Parathyroid adenoma (tissue), 2 donors: ENCODE data around the gene UGT1A3.

Experiments
- H2AFZ ChIP-seq: fragments of 300-600 bp; sonication (generic); one replicate; pipeline ENCODE4 v1.7.0; 2017; ENCODE audit warnings: antibody characterized with exemption, mild to moderate bottlenecking
- H3K27ac ChIP-seq: fragments of 300-600 bp; sonication (generic); one replicate; pipeline ENCODE4 v1.7.0; 2017
- H3K27me3 ChIP-seq: fragments of 300-600 bp; sonication (generic); one replicate; pipeline ENCODE4 v1.7.0; 2017; ENCODE audit warnings: low read length; ENCODE audit not compliant: control insufficient read depth, insufficient read depth
- H3K36me3 ChIP-seq: fragments of 300-600 bp; sonication (generic); one replicate; pipeline ENCODE4 v1.7.0; 2017; ENCODE audit warnings: low read length; ENCODE audit not compliant: control insufficient read depth, insufficient read depth
- H3K4me1 ChIP-seq: fragments of 300-600 bp; sonication (generic); one replicate; pipeline ENCODE4 v1.7.0; 2017; ENCODE audit warnings: control low read depth
- H3K4me2 ChIP-seq: fragments of 300-600 bp; sonication (generic); one replicate; pipeline ENCODE4 v1.7.0; 2017; ENCODE audit warnings: low read length
- H3K4me3 ChIP-seq: fragments of 300-600 bp; sonication (generic); one replicate; pipeline ENCODE4 v1.7.0; 2017; ENCODE audit warnings: low read depth, low read length
- H3K79me2 ChIP-seq: fragments of 300-600 bp; sonication (generic); one replicate; pipeline ENCODE4 v1.7.0; 2017; ENCODE audit warnings: control low read depth
- H3K9ac ChIP-seq: fragments of 300-600 bp; sonication (generic); one replicate; pipeline ENCODE4 v1.7.0; 2017; ENCODE audit warnings: mild to moderate bottlenecking
- H3K9me3 ChIP-seq: fragments of 300-600 bp; sonication (generic); one replicate; pipeline ENCODE4 v1.7.0; 2017; ENCODE audit warnings: low read length; ENCODE audit not compliant: control insufficient read depth
- TF ChIP-seq, protein P1 (sequence below): fragments of 300-600 bp; sonication (generic); IDR thresholded peaks from one replicate; pipeline ENCODE4 v1.7.0; 2017; ENCODE audit warnings: antibody characterized with exemption, mild to moderate bottlenecking
- donor health status: primary hyperparathyroidism.

The UGT1A3 gene

DNA sequence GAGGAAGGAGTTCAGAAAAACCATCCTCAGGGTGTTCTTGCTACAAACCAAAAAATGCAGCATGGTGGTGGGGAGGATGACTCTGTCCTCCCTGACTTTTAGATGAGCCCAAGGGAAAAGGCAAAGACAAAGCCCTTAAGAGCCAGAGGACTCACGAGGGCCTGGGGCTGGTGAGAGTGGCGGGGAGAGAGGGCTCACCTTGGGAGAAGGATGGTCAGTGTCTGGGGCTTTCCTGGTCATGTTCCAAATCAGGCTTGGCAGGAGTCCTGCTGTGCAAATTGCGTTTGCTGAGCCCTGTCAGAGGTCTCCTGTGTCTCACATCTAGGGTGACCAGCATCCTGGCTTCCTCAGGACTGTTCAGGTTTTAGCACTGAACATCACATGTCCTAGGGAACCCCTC lies 35.9 kb downstream of the UGT1A3 start:
- H3K27ac ChIP-seq = no peak overlapping the region

DNA sequence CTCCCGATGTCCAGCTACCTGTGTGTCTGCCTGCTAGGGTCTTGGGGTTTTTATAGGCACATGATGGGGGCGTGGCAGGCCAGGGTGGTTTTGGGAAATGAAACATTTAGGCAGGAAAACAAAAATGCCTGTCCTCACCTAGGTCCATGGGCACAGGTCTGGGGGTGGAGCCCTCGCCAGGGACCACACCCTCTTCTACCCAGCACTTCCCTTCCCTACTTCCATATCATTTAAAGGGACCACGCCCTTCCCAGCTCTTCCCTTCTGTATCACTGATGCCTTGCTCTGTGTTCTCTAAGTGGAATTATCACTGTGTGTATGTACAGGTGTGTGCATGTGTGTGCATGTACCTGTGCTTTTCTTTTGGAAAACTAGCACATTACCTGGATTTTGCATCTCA lies 37.6 kb downstream of the UGT1A3 start:
- no peak overlapping the region for H2AFZ ChIP-seq
- no peaks in the 10 kb centered on the region for H3K9me3 ChIP-seq
- no peaks in the 10 kb centered on the region for H3K36me3 ChIP-seq
- no peak overlapping the region for H3K27ac ChIP-seq
- no peaks in the 10 kb centered on the region for H3K4me1 ChIP-seq
- H3K4me2 ChIP-seq = no peak overlapping the region
- H3K79me2 ChIP-seq = no peaks in the 10 kb centered on the region
- no peak overlapping the region for H3K9ac ChIP-seq
- TF ChIP-seq, protein P1, sequence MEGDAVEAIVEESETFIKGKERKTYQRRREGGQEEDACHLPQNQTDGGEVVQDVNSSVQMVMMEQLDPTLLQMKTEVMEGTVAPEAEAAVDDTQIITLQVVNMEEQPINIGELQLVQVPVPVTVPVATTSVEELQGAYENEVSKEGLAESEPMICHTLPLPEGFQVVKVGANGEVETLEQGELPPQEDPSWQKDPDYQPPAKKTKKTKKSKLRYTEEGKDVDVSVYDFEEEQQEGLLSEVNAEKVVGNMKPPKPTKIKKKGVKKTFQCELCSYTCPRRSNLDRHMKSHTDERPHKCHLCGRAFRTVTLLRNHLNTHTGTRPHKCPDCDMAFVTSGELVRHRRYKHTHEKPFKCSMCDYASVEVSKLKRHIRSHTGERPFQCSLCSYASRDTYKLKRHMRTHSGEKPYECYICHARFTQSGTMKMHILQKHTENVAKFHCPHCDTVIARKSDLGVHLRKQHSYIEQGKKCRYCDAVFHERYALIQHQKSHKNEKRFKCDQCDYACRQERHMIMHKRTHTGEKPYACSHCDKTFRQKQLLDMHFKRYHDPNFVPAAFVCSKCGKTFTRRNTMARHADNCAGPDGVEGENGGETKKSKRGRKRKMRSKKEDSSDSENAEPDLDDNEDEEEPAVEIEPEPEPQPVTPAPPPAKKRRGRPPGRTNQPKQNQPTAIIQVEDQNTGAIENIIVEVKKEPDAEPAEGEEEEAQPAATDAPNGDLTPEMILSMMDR = no peak
- no peaks in the 10 kb centered on the region for H3K27me3 ChIP-seq
- H3K4me3 ChIP-seq = no peak overlapping the region

More for the DNA sequence above, 35.9 kb downstream of the UGT1A3 start:
- H3K27me3 ChIP-seq = no peaks in the 10 kb centered on the region
- no peak overlapping the region for H3K4me3 ChIP-seq
- no peaks in the 10 kb centered on the region for H3K4me1 ChIP-seq
- no peak overlapping the region for H3K9ac ChIP-seq
- H3K79me2 ChIP-seq = no peaks in the 10 kb centered on the region
- TF ChIP-seq, protein P1 = no peak
- no peaks in the 10 kb centered on the region for H3K36me3 ChIP-seq
- H3K9me3 ChIP-seq = no peaks in the 10 kb centered on the region
- H2AFZ ChIP-seq = no peak overlapping the region
- no peak overlapping the region for H3K4me2 ChIP-seq

DNA sequence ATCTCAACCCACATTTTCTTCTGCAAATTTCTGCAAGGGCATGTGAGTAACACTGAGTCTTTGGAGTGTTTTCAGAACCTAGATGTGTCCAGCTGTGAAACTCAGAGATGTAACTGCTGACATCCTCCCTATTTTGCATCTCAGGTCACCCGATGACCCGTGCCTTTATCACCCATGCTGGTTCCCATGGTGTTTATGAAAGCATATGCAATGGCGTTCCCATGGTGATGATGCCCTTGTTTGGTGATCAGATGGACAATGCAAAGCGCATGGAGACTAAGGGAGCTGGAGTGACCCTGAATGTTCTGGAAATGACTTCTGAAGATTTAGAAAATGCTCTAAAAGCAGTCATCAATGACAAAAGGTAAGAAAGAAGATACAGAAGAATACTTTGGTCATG lies 39.2 kb downstream of the UGT1A3 start:
- H3K79me2 ChIP-seq = no peaks in the 10 kb centered on the region
- no peak overlapping the region for H3K4me3 ChIP-seq
- H3K27ac ChIP-seq = no peak overlapping the region
- H3K4me1 ChIP-seq = no peaks in the 10 kb centered on the region
- no peak overlapping the region for H2AFZ ChIP-seq
- H3K27me3 ChIP-seq = no peaks in the 10 kb centered on the region
- no peak overlapping the region for H3K9ac ChIP-seq
- H3K9me3 ChIP-seq = no peaks in the 10 kb centered on the region
- H3K4me2 ChIP-seq = no peak overlapping the region
- H3K36me3 ChIP-seq = no peaks in the 10 kb centered on the region
- TF ChIP-seq, protein P1 = no peak

DNA sequence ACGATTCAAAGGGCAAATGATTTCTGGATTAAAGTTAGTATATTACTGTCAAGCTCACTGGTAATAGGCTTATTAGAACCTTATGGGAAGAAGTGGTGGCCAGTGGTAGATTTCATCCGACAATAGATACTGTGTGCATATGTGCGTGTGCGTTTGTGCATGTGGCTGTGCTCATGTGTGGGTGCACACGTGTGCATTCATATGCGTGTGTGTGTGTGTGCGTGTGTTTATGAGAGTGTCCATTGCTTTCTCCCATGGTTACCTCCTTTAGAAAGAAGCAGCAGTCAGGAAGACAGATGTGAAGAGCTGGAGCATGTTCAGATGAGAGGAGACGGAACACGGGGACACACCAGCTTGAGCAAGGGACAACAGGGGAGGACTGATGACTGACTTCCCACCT lies 40.4 kb downstream of the UGT1A3 start:
- Histone ChIP-seq H3K27me3 (no peaks in the 10 kb centered on the region), H3K36me3 (no peaks in the 10 kb centered on the region), H3K79me2 (no peaks in the 10 kb centered on the region), H3K27ac (no peak overlapping the region), H3K9me3 (no peaks in the 10 kb centered on the region), H3K4me1 (no peaks in the 10 kb centered on the region), H2AFZ (no peak overlapping the region), H3K4me2 (no peak overlapping the region), H3K9ac (no peak overlapping the region), H3K4me3 (no peak overlapping the region)
- TF ChIP-seq, protein P1 = no peak

DNA sequence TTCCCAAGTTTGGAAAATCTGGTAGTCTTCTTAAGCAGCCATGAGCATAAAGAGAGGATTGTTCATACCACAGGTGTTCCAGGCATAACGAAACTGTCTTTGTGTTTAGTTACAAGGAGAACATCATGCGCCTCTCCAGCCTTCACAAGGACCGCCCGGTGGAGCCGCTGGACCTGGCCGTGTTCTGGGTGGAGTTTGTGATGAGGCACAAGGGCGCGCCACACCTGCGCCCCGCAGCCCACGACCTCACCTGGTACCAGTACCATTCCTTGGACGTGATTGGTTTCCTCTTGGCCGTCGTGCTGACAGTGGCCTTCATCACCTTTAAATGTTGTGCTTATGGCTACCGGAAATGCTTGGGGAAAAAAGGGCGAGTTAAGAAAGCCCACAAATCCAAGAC lies 43.3 kb downstream of the UGT1A3 start:
- H3K79me2 ChIP-seq = no peaks in the 10 kb centered on the region
- no peak overlapping the region for H3K4me3 ChIP-seq
- TF ChIP-seq, protein P1 = no peak
- no peak overlapping the region for H2AFZ ChIP-seq
- H3K27me3 ChIP-seq = no peaks in the 10 kb centered on the region
- no peak overlapping the region for H3K9ac ChIP-seq
- H3K36me3 ChIP-seq = no peaks in the 10 kb centered on the region
- H3K27ac ChIP-seq = no peak overlapping the region
- no peak overlapping the region for H3K4me2 ChIP-seq
- H3K4me1 ChIP-seq = no peaks in the 10 kb centered on the region
- no peaks in the 10 kb centered on the region for H3K9me3 ChIP-seq
